ENCODE results near the gene USH2A.

The USH2A gene

GRCh38 chr1:215767761-215768160 lies 655.5 kb downstream of the USH2A start:
- H3K4me3 ChIP-seq (replicated peaks; ENCODE audit: low read depth, low read length): no peak overlapping the region
- no peak for DNase-seq (ENCODE audit: extremely low read depth, low read depth)
- TF ChIP-seq CTCF (IDR thresholded peaks at IDR 0.05; ENCODE audit: low read depth, low read length, missing control alignments): no peak

- no peak overlapping the region for H3K4me3 ChIP-seq (replicated peaks; ENCODE audit: low read depth, low read length)
- no peak for DNase-seq (ENCODE audit: extremely low read depth, low read depth)
- TF ChIP-seq CTCF (IDR thresholded peaks at IDR 0.05; ENCODE audit: low read depth, low read length, missing control alignments): no peak
Observed at GRCh38 chr1:215766521-215766920, 656.7 kb downstream of the USH2A start.

GRCh38 chr1:215765833-215766232 lies 657.4 kb downstream of the USH2A start:
- TF ChIP-seq CTCF (IDR thresholded peaks at IDR 0.05; ENCODE audit: low read depth, low read length, missing control alignments): no peak
- no peak for DNase-seq (ENCODE audit: extremely low read depth, low read depth)

GRCh38 chr1:215761446-215761845 lies 661.8 kb downstream of the USH2A start:
- no peak for DNase-seq (ENCODE audit: extremely low read depth, low read depth)
- TF ChIP-seq CTCF (IDR thresholded peaks at IDR 0.05; ENCODE audit: low read depth, low read length, missing control alignments): no peak
- H3K4me3 ChIP-seq (replicated peaks; ENCODE audit: low read depth, low read length): no peak overlapping the region

More at GRCh38 chr1:215765833-215766232, 657.4 kb downstream of the USH2A start:
- no peak overlapping the region for H3K4me3 ChIP-seq (replicated peaks; ENCODE audit: low read depth, low read length)

- no peak for TF ChIP-seq CTCF (IDR thresholded peaks at IDR 0.05; ENCODE audit: low read depth, low read length, missing control alignments)
- H3K4me3 ChIP-seq (replicated peaks; ENCODE audit: low read depth, low read length): no peak overlapping the region
- DNase-seq (ENCODE audit: extremely low read depth, low read depth): no peak
Observed at GRCh38 chr1:215754112-215754511, 669.1 kb downstream of the USH2A start.

- H3K4me3 ChIP-seq (replicated peaks; ENCODE audit: low read depth, low read length): no peak overlapping the region
- peak; percentile 1 for DNase-seq (ENCODE audit: extremely low read depth, low read depth)
- no peak for TF ChIP-seq CTCF (IDR thresholded peaks at IDR 0.05; ENCODE audit: low read depth, low read length, missing control alignments)
Observed at GRCh38 chr1:215749414-215749813, 673.8 kb downstream of the USH2A start.

GRCh38 chr1:215748431-215748830 lies 674.8 kb downstream of the USH2A start:
- TF ChIP-seq CTCF (IDR thresholded peaks at IDR 0.05; ENCODE audit: low read depth, low read length, missing control alignments): no peak
- H3K4me3 ChIP-seq (replicated peaks; ENCODE audit: low read depth, low read length): no peak overlapping the region
- DNase-seq (ENCODE audit: extremely low read depth, low read depth): no peak
